ENCODE data around the gene PHF2. TPM values are rescaled to one million over a fixed set of nuclear protein-coding genes. Genes with fewer than 3 reads are reported as not detected.

The PHF2 gene
- polyA plus RNA-seq, 1 of the 3 experiments (the other 2 are of a cell fraction) = 11.2 TPM

DNA sequence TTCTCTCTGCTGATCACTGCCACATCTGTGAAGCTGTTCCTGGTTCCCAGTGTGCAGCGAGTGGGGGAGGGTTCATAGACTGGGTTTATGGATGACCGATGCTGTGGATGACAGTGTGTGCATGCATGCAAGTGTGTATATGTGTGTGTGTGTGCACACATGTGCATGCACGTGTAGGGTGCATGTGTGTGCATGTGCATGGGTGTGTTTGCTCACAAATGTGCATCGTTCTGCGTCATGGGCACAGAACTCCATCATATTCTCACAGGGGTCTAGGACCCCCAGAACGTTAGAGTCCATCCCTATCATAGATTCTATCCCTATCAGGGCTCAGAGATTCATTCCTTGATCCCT, 134.0 kb downstream of the PHF2 start:
- Histone ChIP-seq H3K4me1 (ENCODE audit: control insufficient read depth in 1 of 2, insufficient read depth in 2 of 2, low read depth in 1 of 2, low read length in 1 of 2) (no peaks in the 10 kb centered on the region), H3K4me2 (no peak overlapping the region), H3F3A (replicated peaks; ENCODE audit: insufficient read depth) (no peaks in the 10 kb centered on the region), H3K9me2 (no peaks in the 10 kb centered on the region), H3K36me3 (replicated peaks in 1 of 2; ENCODE audit: control insufficient read depth in 1 of 2, insufficient read depth in 2 of 2, low read length in 1 of 2) (no peaks in the 10 kb centered on the region), H3K27me3 (ENCODE audit: insufficient read depth) (no peaks in the 10 kb centered on the region), H3K9me3 (no peaks in the 10 kb centered on the region), H2AFZ (ENCODE audit: low read depth) (no peak overlapping the region), H3K9ac (no peak overlapping the region), H3K27ac (ENCODE audit: low read depth in 2 of 2, low read length in 1 of 2) (no peak overlapping the region), H3K79me2 (ENCODE audit: insufficient read depth) (no peaks in the 10 kb centered on the region), H3K4me3 (ENCODE audit: low read depth in 2 of 2, low read length in 1 of 2) (no peak overlapping the region), H4K20me1 (ENCODE audit: insufficient read depth) (no peaks in the 10 kb centered on the region)
- 20% methylated on average over 6 of the region's 6 CpGs for WGBS (ENCODE audit: low lambda C conversion rate)
- CTCF ChIA-PET = no interaction called here
- POLR2A ChIA-PET = no interaction called here
- TF ChIP-seq TEAD4 (IDR thresholded peaks at IDR 0.05; ENCODE audit: borderline replicate concordance, insufficient read depth) (no peak), MXI1 (IDR thresholded peaks at IDR 0.05; ENCODE audit: low read depth, low read length) (no peak), FOXJ3 (CRISPR knock-in tag; IDR thresholded peaks at IDR 0.05) (no peak), TCF12 (IDR thresholded peaks at IDR 0.05) (no peak), RXRA (IDR thresholded peaks at IDR 0.05; ENCODE audit: borderline replicate concordance, low read depth) (no peak), RFX5 (IDR thresholded peaks at IDR 0.05; ENCODE audit: low read length) (no peak), FOXM1 (IDR thresholded peaks at IDR 0.05; ENCODE audit: low read depth) (no peak), POLR2AphosphoS5 (IDR thresholded peaks at IDR 0.05; ENCODE audit: low read depth, low read length) (no peak), RAD21 (IDR thresholded peaks at IDR 0.05; ENCODE audit: low read length) (no peak), EZH2phosphoT487 (IDR thresholded peaks at IDR 0.05; ENCODE audit: borderline replicate concordance, low read depth) (no peak), CHD2 (IDR thresholded peaks at IDR 0.05; ENCODE audit: low read length, partially characterized antibody) (no peak), JUND (IDR thresholded peaks at IDR 0.05) (no peak), ELF1 (IDR thresholded peaks at IDR 0.05) (no peak), MEF2A (IDR thresholded peaks at IDR 0.05; ENCODE audit: borderline replicate concordance, low read depth) (no peak)
- TF ChIP-seq, protein P1, sequence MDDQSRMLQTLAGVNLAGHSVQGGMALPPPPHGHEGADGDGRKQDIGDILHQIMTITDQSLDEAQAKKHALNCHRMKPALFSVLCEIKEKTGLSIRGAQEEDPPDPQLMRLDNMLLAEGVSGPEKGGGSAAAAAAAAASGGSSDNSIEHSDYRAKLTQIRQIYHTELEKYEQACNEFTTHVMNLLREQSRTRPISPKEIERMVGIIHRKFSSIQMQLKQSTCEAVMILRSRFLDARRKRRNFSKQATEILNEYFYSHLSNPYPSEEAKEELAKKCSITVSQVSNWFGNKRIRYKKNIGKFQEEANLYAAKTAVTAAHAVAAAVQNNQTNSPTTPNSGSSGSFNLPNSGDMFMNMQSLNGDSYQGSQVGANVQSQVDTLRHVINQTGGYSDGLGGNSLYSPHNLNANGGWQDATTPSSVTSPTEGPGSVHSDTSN (IDR thresholded peaks at IDR 0.05) = no peak
- TF ChIP-seq, protein P2, sequence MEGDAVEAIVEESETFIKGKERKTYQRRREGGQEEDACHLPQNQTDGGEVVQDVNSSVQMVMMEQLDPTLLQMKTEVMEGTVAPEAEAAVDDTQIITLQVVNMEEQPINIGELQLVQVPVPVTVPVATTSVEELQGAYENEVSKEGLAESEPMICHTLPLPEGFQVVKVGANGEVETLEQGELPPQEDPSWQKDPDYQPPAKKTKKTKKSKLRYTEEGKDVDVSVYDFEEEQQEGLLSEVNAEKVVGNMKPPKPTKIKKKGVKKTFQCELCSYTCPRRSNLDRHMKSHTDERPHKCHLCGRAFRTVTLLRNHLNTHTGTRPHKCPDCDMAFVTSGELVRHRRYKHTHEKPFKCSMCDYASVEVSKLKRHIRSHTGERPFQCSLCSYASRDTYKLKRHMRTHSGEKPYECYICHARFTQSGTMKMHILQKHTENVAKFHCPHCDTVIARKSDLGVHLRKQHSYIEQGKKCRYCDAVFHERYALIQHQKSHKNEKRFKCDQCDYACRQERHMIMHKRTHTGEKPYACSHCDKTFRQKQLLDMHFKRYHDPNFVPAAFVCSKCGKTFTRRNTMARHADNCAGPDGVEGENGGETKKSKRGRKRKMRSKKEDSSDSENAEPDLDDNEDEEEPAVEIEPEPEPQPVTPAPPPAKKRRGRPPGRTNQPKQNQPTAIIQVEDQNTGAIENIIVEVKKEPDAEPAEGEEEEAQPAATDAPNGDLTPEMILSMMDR (IDR thresholded peaks at IDR 0.05) = no peak
- TF ChIP-seq, protein P3, sequence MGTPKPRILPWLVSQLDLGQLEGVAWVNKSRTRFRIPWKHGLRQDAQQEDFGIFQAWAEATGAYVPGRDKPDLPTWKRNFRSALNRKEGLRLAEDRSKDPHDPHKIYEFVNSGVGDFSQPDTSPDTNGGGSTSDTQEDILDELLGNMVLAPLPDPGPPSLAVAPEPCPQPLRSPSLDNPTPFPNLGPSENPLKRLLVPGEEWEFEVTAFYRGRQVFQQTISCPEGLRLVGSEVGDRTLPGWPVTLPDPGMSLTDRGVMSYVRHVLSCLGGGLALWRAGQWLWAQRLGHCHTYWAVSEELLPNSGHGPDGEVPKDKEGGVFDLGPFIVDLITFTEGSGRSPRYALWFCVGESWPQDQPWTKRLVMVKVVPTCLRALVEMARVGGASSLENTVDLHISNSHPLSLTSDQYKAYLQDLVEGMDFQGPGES (IDR thresholded peaks at IDR 0.05; ENCODE audit: low read depth, low read length) = no peak
- DNase-seq = no peak

DNA sequence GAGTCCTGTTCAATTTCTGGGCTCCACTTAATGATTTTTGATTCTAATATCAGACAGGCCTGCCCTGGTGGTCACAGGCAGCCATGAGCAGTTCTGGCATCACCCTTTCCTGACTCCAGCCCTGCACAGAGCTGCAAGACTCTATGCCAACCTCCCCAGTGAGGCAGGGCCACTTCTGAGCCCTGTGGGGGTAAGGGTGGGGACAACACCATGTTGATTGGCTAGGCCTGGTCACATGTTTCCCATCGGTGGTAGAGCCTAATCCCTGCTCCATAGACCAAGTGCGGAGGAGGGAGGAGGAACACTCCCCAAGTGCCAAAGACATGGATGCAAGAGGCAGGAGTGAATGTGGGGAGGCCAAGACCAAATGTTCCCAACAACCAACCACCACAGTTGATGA, 134.6 kb downstream of the PHF2 start:
- Histone ChIP-seq H3K4me3 (ENCODE audit: low read depth in 2 of 2, low read length in 1 of 2) (no peak overlapping the region), H3K9me3 (no peaks in the 10 kb centered on the region), H2AFZ (ENCODE audit: low read depth) (no peak overlapping the region), H3K27ac (ENCODE audit: low read depth in 2 of 2, low read length in 1 of 2) (no peak overlapping the region), H3K4me1 (ENCODE audit: control insufficient read depth in 1 of 2, insufficient read depth in 2 of 2, low read depth in 1 of 2, low read length in 1 of 2) (no peaks in the 10 kb centered on the region), H3K79me2 (ENCODE audit: insufficient read depth) (no peaks in the 10 kb centered on the region), H3K36me3 (replicated peaks in 1 of 2; ENCODE audit: control insufficient read depth in 1 of 2, insufficient read depth in 2 of 2, low read length in 1 of 2) (no peaks in the 10 kb centered on the region), H3K4me2 (no peak overlapping the region), H3K9ac (no peak overlapping the region), H3F3A (replicated peaks; ENCODE audit: insufficient read depth) (no peaks in the 10 kb centered on the region), H4K20me1 (ENCODE audit: insufficient read depth) (no peaks in the 10 kb centered on the region), H3K9me2 (no peaks in the 10 kb centered on the region), H3K27me3 (ENCODE audit: insufficient read depth) (no peaks in the 10 kb centered on the region)
- WGBS (ENCODE audit: low lambda C conversion rate) = 39% methylated on average over 2 of the region's 2 CpGs
- DNase-seq = no peak
- CTCF ChIA-PET = no interaction called here
- POLR2A ChIA-PET = no interaction called here
- no peak for TF ChIP-seq GABPA (IDR thresholded peaks at IDR 0.05; ENCODE audit: low read depth)
- TF ChIP-seq RCOR1 (IDR thresholded peaks at IDR 0.05; ENCODE audit: low read length) = no peak
- TF ChIP-seq, protein P4, sequence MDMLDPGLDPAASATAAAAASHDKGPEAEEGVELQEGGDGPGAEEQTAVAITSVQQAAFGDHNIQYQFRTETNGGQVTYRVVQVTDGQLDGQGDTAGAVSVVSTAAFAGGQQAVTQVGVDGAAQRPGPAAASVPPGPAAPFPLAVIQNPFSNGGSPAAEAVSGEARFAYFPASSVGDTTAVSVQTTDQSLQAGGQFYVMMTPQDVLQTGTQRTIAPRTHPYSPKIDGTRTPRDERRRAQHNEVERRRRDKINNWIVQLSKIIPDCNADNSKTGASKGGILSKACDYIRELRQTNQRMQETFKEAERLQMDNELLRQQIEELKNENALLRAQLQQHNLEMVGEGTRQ (IDR thresholded peaks at IDR 0.05; ENCODE audit: borderline replicate concordance, low read depth, low read length) = no peak
- TF ChIP-seq, protein P2 (IDR thresholded peaks at IDR 0.05) = no peak
- no peak for TF ChIP-seq FOSL2 (IDR thresholded peaks at IDR 0.05; ENCODE audit: borderline replicate concordance, low read depth)
- no peak for TF ChIP-seq RFX5 (IDR thresholded peaks at IDR 0.05; ENCODE audit: low read length)
- TF ChIP-seq FOXJ3 (CRISPR knock-in tag; IDR thresholded peaks at IDR 0.05) = no peak

Measured in SK-N-SH (cell line).